WTC11 (cell line): Measurements from ENCODE around the gene UGGT1. TPM values are rescaled to one million over a fixed set of nuclear protein-coding genes. Genes with fewer than 3 reads are reported as not detected.

Experiments used
- ATAC-seq: fragments of 200-7000 bp; cut with Tn5 transposase; 2 replicates; pipeline ENCODE4 v1.10.0; 2021; ENCODE audit warnings: mild to moderate bottlenecking, moderate library complexity
- CTCF ChIA-PET: fragments of 300-600 bp; sonication (Branson Sonifier 250); formaldehyde crosslinking; loops from one replicate; lab custom pipeline; 2021; ENCODE audit warnings: antibody characterized with exemption; lab: Charles Lee
- POLR2A ChIA-PET: fragments of 350-600 bp; sonication (Branson Sonifier 250); formaldehyde crosslinking; loops from one replicate; lab custom pipeline; 2021; ENCODE audit warnings: antibody characterized with exemption; lab: Charles Lee
- DNase-seq: peaks from one replicate; pipeline ENCODE4 v3.0.0; 2021; ENCODE audit warnings: low spot score
- H3K27ac Mint-ChIP-seq: 2 replicates; pipeline ENCODE4 v1.8.0; 2021; ENCODE audit warnings: mixed read lengths
- H3K27me3 Mint-ChIP-seq: 2 replicates; pipeline ENCODE4 v1.8.0; 2021; ENCODE audit warnings: low read depth, mild to moderate bottlenecking, moderate library complexity, mixed read lengths
- H3K36me3 Mint-ChIP-seq: 2 replicates; pipeline ENCODE4 v1.8.0; 2021; ENCODE audit warnings: mixed read lengths
- H3K4me1 Mint-ChIP-seq: 2 replicates; pipeline ENCODE4 v1.8.0; 2022; ENCODE audit warnings: mixed read lengths
- H3K4me3 Mint-ChIP-seq: 2 replicates; pipeline ENCODE4 v1.8.0; 2021; ENCODE audit warnings: mild to moderate bottlenecking, moderate library complexity, mixed read lengths
- H3K9me3 Mint-ChIP-seq: 2 replicates; pipeline ENCODE4 v1.8.0; 2021; ENCODE audit warnings: mixed read lengths
- CREM ChIP-seq: sonication (generic); formaldehyde crosslinking; IDR thresholded peaks from 2 replicates; pipeline ENCODE4 v1.8.1; 2022; ENCODE audit warnings: mild to moderate bottlenecking, missing genetic modification reagents, moderate library complexity
- FOXJ3 ChIP-seq: sonication (generic); formaldehyde crosslinking; IDR thresholded peaks from 2 replicates; pipeline ENCODE4 v1.9.0; 2021; ENCODE audit warnings: missing genetic modification reagents, mild to moderate bottlenecking, borderline replicate concordance
- FOXP1 ChIP-seq: sonication (generic); formaldehyde crosslinking; IDR thresholded peaks from 2 replicates; pipeline ENCODE4 v1.8.0; 2022; ENCODE audit warnings: missing genetic modification reagents, mild to moderate bottlenecking, moderate library complexity, borderline replicate concordance
- GABPB1 ChIP-seq: sonication (generic); formaldehyde crosslinking; IDR thresholded peaks from 2 replicates; pipeline ENCODE4 v1.8.1; 2023; ENCODE audit warnings: mild to moderate bottlenecking, missing genetic modification reagents
- GRHL2 ChIP-seq: fragments of 250-450 bp; sonication (Bioruptor Pico); IDR thresholded peaks from 2 replicates; pipeline ENCODE4 v1.8.0; 2022; ENCODE audit warnings: mild to moderate bottlenecking, moderate library complexity; ENCODE audit not compliant: insufficient replicate concordance, severe bottlenecking
- HMGA2 ChIP-seq: fragments of 250-450 bp; sonication (Bioruptor Pico); IDR thresholded peaks from 2 replicates; pipeline ENCODE4 v1.4.0; 2021; ENCODE audit warnings: mild to moderate bottlenecking, moderate library complexity
- NFYB ChIP-seq: sonication (generic); formaldehyde crosslinking; conservative IDR thresholded peaks from 2 replicates; pipeline ENCODE4 v1.8.0; 2022; ENCODE audit warnings: low read depth, missing genetic modification reagents
- PRRX2 ChIP-seq: fragments of 250-450 bp; sonication (Bioruptor Pico); IDR thresholded peaks from 2 replicates; pipeline ENCODE4 v1.8.0; 2021; ENCODE audit warnings: mild to moderate bottlenecking
- SMAD3 ChIP-seq: sonication (generic); formaldehyde crosslinking; IDR thresholded peaks from 2 replicates; pipeline ENCODE4 v1.8.0; 2022; ENCODE audit warnings: missing genetic modification reagents, mild to moderate bottlenecking, borderline replicate concordance
- SP1 ChIP-seq: sonication (generic); formaldehyde crosslinking; conservative IDR thresholded peaks from 2 replicates; pipeline ENCODE4 v1.8.1; 2022; ENCODE audit warnings: missing genetic modification reagents
- TCF7 ChIP-seq: sonication (generic); formaldehyde crosslinking; IDR thresholded peaks from 2 replicates; pipeline ENCODE4 v1.8.0; 2022; ENCODE audit warnings: mild to moderate bottlenecking, low read depth, missing genetic modification reagents, moderate library complexity
- TEAD4 ChIP-seq: sonication (generic); formaldehyde crosslinking; IDR thresholded peaks from 2 replicates; pipeline ENCODE4 v1.8.0; 2022; ENCODE audit warnings: mild to moderate bottlenecking, missing genetic modification reagents
- ZBTB21 ChIP-seq: sonication (generic); formaldehyde crosslinking; IDR thresholded peaks from 2 replicates; pipeline ENCODE4 v1.8.1; 2023; ENCODE audit warnings: mild to moderate bottlenecking, missing genetic modification reagents, borderline replicate concordance
- ZNF232 ChIP-seq: sonication (generic); formaldehyde crosslinking; IDR thresholded peaks from 2 replicates; pipeline ENCODE4 v1.8.0; 2022; ENCODE audit warnings: mild to moderate bottlenecking, missing genetic modification reagents
- ZNF317 ChIP-seq: sonication (generic); formaldehyde crosslinking; IDR thresholded peaks from 2 replicates; pipeline ENCODE4 v1.8.1; 2023; ENCODE audit warnings: low read depth, mild to moderate bottlenecking, moderate library complexity, missing genetic modification reagents, borderline replicate concordance
- ZNF423 ChIP-seq: fragments of 250-450 bp; sonication (Bioruptor Pico); IDR thresholded peaks from 2 replicates; pipeline ENCODE4 v2.1.2; 2022; ENCODE audit warnings: mild to moderate bottlenecking, moderate library complexity
- total RNA-seq: library from RNA; stranded (reverse); gene quantifications from 3 replicates; pipeline ENCODE4 v1.2.3, GENCODE V29; 2021
- TF ChIP-seq, protein P1 (sequence below): sonication (generic); formaldehyde crosslinking; IDR thresholded peaks from 2 replicates; pipeline ENCODE4 v1.8.0; 2022; ENCODE audit warnings: missing genetic modification reagents
- TF ChIP-seq, protein P2 (sequence below): sonication (generic); formaldehyde crosslinking; IDR thresholded peaks from 2 replicates; pipeline ENCODE4 v1.8.1; 2022; ENCODE audit warnings: missing genetic modification reagents, borderline replicate concordance
- TF ChIP-seq, protein P3 (sequence below): sonication (generic); formaldehyde crosslinking; IDR thresholded peaks from 2 replicates; pipeline ENCODE4 v1.8.1; 2023; ENCODE audit warnings: mild to moderate bottlenecking, moderate library complexity, missing genetic modification reagents
- TF ChIP-seq, protein P4 (sequence below): sonication (generic); formaldehyde crosslinking; IDR thresholded peaks from 2 replicates; pipeline ENCODE4 v1.8.0; 2022; ENCODE audit warnings: mild to moderate bottlenecking, missing genetic modification reagents
- TF ChIP-seq, protein P5 (sequence below): sonication (generic); formaldehyde crosslinking; IDR thresholded peaks from 2 replicates; pipeline ENCODE4 v1.8.0; 2023; ENCODE audit warnings: missing genetic modification reagents, mild to moderate bottlenecking, borderline replicate concordance

UGGT1 gene
- total RNA-seq, 1 experiment from 2014 or later = 57.9 TPM

DNA sequence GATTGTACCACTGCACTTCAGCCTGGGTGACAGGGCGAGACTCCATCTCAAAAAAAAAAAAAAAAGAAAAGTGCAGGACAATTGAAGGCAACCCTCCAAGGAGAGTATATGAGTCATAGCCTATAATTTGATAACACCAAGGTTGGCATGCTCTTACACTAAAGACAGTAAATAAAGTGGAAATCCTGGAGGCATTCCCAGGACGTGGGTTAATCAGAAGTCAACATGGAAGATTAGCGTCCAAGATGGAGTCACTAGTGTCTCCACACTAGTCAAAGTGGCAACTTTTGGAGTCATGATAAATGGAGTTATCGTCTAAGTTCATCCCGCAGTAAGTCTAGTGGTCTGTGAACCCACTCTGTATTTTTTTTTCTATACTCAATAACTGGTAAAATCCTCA lies 21.2 kb upstream of the UGGT1 start:
- no peak for TF ChIP-seq ZNF232
- TF ChIP-seq, protein P1, sequence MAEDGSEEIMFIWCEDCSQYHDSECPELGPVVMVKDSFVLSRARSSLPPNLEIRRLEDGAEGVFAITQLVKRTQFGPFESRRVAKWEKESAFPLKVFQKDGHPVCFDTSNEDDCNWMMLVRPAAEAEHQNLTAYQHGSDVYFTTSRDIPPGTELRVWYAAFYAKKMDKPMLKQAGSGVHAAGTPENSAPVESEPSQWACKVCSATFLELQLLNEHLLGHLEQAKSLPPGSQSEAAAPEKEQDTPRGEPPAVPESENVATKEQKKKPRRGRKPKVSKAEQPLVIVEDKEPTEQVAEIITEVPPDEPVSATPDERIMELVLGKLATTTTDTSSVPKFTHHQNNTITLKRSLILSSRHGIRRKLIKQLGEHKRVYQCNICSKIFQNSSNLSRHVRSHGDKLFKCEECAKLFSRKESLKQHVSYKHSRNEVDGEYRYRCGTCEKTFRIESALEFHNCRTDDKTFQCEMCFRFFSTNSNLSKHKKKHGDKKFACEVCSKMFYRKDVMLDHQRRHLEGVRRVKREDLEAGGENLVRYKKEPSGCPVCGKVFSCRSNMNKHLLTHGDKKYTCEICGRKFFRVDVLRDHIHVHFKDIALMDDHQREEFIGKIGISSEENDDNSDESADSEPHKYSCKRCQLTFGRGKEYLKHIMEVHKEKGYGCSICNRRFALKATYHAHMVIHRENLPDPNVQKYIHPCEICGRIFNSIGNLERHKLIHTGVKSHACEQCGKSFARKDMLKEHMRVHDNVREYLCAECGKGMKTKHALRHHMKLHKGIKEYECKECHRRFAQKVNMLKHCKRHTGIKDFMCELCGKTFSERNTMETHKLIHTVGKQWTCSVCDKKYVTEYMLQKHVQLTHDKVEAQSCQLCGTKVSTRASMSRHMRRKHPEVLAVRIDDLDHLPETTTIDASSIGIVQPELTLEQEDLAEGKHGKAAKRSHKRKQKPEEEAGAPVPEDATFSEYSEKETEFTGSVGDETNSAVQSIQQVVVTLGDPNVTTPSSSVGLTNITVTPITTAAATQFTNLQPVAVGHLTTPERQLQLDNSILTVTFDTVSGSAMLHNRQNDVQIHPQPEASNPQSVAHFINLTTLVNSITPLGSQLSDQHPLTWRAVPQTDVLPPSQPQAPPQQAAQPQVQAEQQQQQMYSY = no peak
- DNase-seq (no peak), ATAC-seq (no peak)
- Mint-ChIP-seq H3K27ac (no peak overlapping the region), H3K36me3 (no peaks in the 10 kb centered on the region), H3K4me3 (no peak overlapping the region), H3K27me3 (no peaks in the 10 kb centered on the region; the same call in 1 of the 2 replicates), H3K4me1 (no peaks in the 10 kb centered on the region), H3K9me3 (no peaks in the 10 kb centered on the region)
- ChIA-PET CTCF (no interaction called here), POLR2A (no interaction called here)

DNA sequence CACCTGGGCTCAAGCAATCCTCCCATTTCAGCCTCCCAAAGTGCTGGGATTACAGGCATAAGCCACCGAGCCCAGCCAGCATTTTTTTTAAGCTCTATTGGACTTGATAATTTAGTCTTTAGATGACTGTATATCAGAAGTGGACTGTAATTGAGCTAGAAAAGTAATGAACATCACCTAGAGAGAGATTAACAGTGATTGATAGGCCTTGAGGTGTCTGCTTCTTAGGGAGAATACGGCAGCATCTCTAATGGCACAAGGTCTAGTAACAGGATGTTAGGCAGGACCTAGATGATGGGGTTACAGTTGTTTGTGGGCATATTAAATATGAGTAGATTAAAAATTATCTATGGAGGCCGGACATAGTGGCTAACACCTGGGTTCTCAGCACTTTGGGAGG lies 17.7 kb upstream of the UGGT1 start:
- Mint-ChIP-seq H3K27me3 (no peaks in the 10 kb centered on the region; the same call in 1 of the 2 replicates), H3K4me3 (no peak overlapping the region), H3K27ac (no peak overlapping the region), H3K36me3 (no peaks in the 10 kb centered on the region), H3K9me3 (peaks cover 5% of the 10 kb centered on the region), H3K4me1 (no peaks in the 10 kb centered on the region)
- no peak for TF ChIP-seq SP1 (CRISPR knock-in tag)
- no peak for TF ChIP-seq ZBTB21 (CRISPR knock-in tag)
- no peak for TF ChIP-seq FOXP1 (CRISPR knock-in tag)
- TF ChIP-seq, protein P2, sequence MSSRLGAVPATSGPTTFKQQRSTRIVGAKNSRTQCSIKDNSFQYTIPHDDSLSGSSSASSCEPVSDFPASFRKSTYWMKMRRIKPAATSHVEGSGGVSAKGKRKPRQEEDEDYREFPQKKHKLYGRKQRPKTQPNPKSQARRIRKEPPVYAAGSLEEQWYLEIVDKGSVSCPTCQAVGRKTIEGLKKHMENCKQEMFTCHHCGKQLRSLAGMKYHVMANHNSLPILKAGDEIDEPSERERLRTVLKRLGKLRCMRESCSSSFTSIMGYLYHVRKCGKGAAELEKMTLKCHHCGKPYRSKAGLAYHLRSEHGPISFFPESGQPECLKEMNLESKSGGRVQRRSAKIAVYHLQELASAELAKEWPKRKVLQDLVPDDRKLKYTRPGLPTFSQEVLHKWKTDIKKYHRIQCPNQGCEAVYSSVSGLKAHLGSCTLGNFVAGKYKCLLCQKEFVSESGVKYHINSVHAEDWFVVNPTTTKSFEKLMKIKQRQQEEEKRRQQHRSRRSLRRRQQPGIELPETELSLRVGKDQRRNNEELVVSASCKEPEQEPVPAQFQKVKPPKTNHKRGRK (CRISPR knock-in tag) = no peak
- TF ChIP-seq HMGA2 = no peak
- no peak for TF ChIP-seq NFYB (CRISPR knock-in tag)
- no peak for TF ChIP-seq TEAD4 (CRISPR knock-in tag)
- TF ChIP-seq SMAD3 (CRISPR knock-in tag) = no peak
- TF ChIP-seq ZNF423 (CRISPR knock-in tag) = no peak
- TF ChIP-seq CREM (CRISPR knock-in tag) = no peak
- no peak for TF ChIP-seq GABPB1 (CRISPR knock-in tag)
- TF ChIP-seq, protein P3, sequence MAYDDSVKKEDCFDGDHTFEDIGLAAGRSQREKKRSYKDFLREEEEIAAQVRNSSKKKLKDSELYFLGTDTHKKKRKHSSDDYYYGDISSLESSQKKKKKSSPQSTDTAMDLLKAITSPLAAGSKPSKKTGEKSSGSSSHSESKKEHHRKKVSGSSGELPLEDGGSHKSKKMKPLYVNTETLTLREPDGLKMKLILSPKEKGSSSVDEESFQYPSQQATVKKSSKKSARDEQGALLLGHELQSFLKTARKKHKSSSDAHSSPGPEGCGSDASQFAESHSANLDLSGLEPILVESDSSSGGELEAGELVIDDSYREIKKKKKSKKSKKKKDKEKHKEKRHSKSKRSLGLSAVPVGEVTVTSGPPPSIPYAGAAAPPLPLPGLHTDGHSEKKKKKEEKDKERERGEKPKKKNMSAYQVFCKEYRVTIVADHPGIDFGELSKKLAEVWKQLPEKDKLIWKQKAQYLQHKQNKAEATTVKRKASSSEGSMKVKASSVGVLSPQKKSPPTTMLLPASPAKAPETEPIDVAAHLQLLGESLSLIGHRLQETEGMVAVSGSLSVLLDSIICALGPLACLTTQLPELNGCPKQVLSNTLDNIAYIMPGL (CRISPR knock-in tag) = no peak
- TF ChIP-seq ZNF317 (CRISPR knock-in tag) = no peak
- DNase-seq = no peak
- ChIA-PET CTCF (interaction anchor here (0.6 to 1.7 kb wide), 2 partner anchors 10 to 83 kb away, joined by 3 to 10 read pairs; no protein-coding TSS in a partner anchor), POLR2A (no interaction called here)
- ATAC-seq = no peak

DNA sequence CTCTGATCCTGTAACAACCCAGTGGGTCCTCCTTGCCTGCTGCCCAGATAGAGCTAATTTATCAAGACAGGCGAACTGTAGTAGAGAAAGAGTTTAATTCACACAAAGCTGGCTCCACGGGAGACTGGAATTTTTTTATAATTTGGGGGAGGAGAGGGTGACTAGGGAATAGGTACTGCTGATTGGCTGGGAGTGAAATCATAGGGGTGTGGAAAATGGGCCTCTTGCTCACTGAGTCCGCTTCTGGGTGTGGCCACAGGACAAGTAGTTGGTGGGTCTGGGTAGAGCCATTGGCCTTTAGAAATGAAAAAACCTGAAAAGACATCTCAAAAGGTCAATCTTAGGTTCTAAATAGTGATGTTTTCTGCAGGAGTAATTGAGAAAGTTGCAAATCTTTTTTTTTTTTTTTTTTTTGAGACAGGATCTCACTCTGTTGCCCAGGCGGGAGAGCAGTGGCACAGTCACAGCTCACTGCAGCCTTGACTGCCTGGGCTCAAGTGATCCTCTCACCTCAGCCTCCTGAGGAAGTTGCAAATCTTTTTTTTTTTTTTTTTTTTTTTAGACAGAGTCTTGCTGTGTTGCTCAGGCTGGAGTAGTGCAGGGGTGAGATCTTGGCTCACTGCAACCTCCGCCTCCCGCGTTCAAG lies 14.4 kb upstream of the UGGT1 start:
- Mint-ChIP-seq H3K36me3 (no peaks in the 10 kb centered on the region), H3K4me3 (no peak overlapping the region), H3K4me1 (no peaks in the 10 kb centered on the region), H3K9me3 (peaks cover 5% of the 10 kb centered on the region), H3K27ac (no peak overlapping the region), H3K27me3 (peaks cover 7% of the 10 kb centered on the region; the same call in 1 of the 2 replicates)
- ATAC-seq (no peak), DNase-seq (no peak)
- ChIA-PET POLR2A (interaction anchor here (0.6 kb wide), 1 partner anchor 39 kb away, joined by 5 read pairs; no protein-coding TSS in a partner anchor), CTCF (no interaction called here)
- TF ChIP-seq, protein P4, sequence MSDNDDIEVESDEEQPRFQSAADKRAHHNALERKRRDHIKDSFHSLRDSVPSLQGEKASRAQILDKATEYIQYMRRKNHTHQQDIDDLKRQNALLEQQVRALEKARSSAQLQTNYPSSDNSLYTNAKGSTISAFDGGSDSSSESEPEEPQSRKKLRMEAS (CRISPR knock-in tag) = no peak
- no peak for TF ChIP-seq PRRX2 (CRISPR knock-in tag)
- TF ChIP-seq GRHL2 (CRISPR knock-in tag) = no peak
- no peak for TF ChIP-seq TCF7 (CRISPR knock-in tag)
- TF ChIP-seq, protein P5, sequence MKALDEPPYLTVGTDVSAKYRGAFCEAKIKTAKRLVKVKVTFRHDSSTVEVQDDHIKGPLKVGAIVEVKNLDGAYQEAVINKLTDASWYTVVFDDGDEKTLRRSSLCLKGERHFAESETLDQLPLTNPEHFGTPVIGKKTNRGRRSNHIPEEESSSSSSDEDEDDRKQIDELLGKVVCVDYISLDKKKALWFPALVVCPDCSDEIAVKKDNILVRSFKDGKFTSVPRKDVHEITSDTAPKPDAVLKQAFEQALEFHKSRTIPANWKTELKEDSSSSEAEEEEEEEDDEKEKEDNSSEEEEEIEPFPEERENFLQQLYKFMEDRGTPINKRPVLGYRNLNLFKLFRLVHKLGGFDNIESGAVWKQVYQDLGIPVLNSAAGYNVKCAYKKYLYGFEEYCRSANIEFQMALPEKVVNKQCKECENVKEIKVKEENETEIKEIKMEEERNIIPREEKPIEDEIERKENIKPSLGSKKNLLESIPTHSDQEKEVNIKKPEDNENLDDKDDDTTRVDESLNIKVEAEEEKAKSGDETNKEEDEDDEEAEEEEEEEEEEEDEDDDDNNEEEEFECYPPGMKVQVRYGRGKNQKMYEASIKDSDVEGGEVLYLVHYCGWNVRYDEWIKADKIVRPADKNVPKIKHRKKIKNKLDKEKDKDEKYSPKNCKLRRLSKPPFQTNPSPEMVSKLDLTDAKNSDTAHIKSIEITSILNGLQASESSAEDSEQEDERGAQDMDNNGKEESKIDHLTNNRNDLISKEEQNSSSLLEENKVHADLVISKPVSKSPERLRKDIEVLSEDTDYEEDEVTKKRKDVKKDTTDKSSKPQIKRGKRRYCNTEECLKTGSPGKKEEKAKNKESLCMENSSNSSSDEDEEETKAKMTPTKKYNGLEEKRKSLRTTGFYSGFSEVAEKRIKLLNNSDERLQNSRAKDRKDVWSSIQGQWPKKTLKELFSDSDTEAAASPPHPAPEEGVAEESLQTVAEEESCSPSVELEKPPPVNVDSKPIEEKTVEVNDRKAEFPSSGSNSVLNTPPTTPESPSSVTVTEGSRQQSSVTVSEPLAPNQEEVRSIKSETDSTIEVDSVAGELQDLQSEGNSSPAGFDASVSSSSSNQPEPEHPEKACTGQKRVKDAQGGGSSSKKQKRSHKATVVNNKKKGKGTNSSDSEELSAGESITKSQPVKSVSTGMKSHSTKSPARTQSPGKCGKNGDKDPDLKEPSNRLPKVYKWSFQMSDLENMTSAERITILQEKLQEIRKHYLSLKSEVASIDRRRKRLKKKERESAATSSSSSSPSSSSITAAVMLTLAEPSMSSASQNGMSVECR (CRISPR knock-in tag) = no peak
- TF ChIP-seq FOXJ3 (CRISPR knock-in tag) = no peak
